Measurements from ENCODE around the gene NXPH1. TPM values are rescaled to one million over a fixed set of nuclear protein-coding genes. Genes with fewer than 3 reads are reported as not detected.

The NXPH1 gene
- total RNA-seq, 1 experiment from 2014 or later: not detected

DNA sequence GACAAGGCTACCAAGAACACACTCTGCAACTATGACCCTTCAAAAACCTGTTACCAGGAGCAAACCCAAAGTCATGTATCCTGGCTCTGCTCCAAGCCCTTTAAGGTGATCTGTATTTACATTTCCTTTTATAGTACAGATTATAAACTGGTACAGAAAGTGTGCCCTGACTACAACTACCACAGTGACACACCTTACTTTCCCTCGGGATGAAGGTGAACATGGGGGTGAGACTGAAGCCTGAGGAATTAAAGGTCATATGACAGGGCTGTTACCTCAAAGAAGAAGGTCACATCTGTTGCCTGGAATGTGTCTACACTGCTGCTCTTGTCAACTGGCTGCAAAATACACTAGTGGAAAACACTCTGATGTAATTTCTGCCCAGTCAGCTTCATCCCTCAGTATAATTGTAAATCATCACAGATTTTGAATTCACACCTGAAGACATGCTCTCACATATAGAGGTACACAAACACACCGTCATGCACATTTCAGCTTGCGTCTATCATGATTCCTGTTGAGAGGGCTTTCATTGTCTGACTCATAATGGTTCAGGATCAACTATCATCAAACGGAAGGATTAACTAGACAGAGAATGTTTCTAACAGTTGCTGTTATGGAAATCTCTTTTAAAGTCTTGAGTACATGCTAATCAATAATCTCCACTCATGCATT is 318.3 kb downstream of the NXPH1 start:
- CTCF ChIA-PET: no interaction called here
- no peaks in the 10 kb centered on the region for H3K36me3 Mint-ChIP-seq (ENCODE audit: insufficient read depth, unreplicated experiment)
- BruUV-seq (replicated peaks): no TSS peak

DNA sequence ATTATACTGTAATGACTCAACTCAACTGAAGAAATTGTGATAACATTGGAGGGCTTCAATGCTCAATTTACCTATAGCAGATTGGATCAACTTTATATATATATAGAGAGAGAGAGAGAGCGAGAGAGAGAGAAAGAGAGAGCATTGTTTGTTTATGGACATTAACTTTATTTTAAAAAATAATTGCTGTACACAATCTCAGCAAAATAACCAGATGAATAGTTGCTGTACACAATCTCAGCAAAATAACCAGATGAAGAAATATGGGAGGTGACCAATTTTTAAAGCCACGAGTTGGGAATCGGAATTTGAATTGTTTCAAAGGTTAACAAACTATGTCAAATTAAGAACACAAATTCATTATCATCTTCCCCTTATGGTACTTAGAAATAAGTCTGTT is 319.9 kb downstream of the NXPH1 start:
- H3K4me3 Mint-ChIP-seq (ENCODE audit: low read depth, unreplicated experiment): no peak overlapping the region
- no TSS peak for BruUV-seq (replicated peaks)
- H3K36me3 Mint-ChIP-seq (ENCODE audit: insufficient read depth, unreplicated experiment): no peaks in the 10 kb centered on the region
- CTCF ChIA-PET: no interaction called here
- TF ChIP-seq, protein P1, sequence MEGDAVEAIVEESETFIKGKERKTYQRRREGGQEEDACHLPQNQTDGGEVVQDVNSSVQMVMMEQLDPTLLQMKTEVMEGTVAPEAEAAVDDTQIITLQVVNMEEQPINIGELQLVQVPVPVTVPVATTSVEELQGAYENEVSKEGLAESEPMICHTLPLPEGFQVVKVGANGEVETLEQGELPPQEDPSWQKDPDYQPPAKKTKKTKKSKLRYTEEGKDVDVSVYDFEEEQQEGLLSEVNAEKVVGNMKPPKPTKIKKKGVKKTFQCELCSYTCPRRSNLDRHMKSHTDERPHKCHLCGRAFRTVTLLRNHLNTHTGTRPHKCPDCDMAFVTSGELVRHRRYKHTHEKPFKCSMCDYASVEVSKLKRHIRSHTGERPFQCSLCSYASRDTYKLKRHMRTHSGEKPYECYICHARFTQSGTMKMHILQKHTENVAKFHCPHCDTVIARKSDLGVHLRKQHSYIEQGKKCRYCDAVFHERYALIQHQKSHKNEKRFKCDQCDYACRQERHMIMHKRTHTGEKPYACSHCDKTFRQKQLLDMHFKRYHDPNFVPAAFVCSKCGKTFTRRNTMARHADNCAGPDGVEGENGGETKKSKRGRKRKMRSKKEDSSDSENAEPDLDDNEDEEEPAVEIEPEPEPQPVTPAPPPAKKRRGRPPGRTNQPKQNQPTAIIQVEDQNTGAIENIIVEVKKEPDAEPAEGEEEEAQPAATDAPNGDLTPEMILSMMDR (IDR thresholded peaks at IDR 0.05; ENCODE audit: unreplicated experiment): no peak
- no peak for DNase-seq
- H3K27ac Mint-ChIP-seq (ENCODE audit: unreplicated experiment): no peak overlapping the region
- H3K27me3 Mint-ChIP-seq (ENCODE audit: unreplicated experiment): no peaks in the 10 kb centered on the region
- no peaks in the 10 kb centered on the region for H3K9me3 Mint-ChIP-seq (ENCODE audit: low read depth, unreplicated experiment)
- H3K4me1 Mint-ChIP-seq (ENCODE audit: low read depth, unreplicated experiment): peaks cover 11% of the 10 kb centered on the region
- intact Hi-C loops (cut with micrococcal nuclease; ENCODE audit: unreplicated experiment): no loop called here

More for the DNA sequence above, 318.3 kb downstream of the NXPH1 start:
- Mint-ChIP-seq H3K27me3 (ENCODE audit: unreplicated experiment) (no peaks in the 10 kb centered on the region), H3K4me3 (ENCODE audit: low read depth, unreplicated experiment) (no peak overlapping the region), H3K9me3 (ENCODE audit: low read depth, unreplicated experiment) (no peaks in the 10 kb centered on the region), H3K27ac (ENCODE audit: unreplicated experiment) (no peak overlapping the region), H3K4me1 (ENCODE audit: low read depth, unreplicated experiment) (peaks cover 11% of the 10 kb centered on the region)
- peak; percentile 21 for DNase-seq
- intact Hi-C loops (cut with micrococcal nuclease; ENCODE audit: unreplicated experiment): no loop called here
- TF ChIP-seq, protein P1 (IDR thresholded peaks at IDR 0.05; ENCODE audit: unreplicated experiment): no peak

DNA sequence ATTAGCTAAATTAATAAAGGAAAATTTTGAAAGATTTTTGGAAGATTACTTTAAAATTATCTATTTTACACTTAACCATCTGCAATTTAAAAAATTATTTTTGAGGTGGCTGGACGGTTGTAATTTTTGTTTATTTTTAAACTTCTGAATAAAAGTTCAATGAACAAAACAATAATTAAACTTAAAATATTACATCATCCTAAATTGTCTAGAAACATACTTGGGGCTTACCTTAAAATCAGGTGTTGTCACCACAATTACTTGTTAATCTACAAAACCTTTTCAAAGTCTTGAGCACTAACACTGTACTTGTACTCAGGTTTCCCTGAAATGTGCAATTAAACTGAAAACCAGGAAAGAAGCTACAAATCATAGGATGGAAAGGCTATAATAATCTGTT is 328.3 kb downstream of the NXPH1 start:
- H3K4me3 Mint-ChIP-seq (ENCODE audit: low read depth, unreplicated experiment): no peak overlapping the region
- no peak for DNase-seq
- intact Hi-C loops (cut with micrococcal nuclease; ENCODE audit: unreplicated experiment): no loop called here
- no peaks in the 10 kb centered on the region for H3K9me3 Mint-ChIP-seq (ENCODE audit: low read depth, unreplicated experiment)
- H3K27me3 Mint-ChIP-seq (ENCODE audit: unreplicated experiment): no peaks in the 10 kb centered on the region
- CTCF ChIA-PET: no interaction called here
- TF ChIP-seq, protein P1 (IDR thresholded peaks at IDR 0.05; ENCODE audit: unreplicated experiment): no peak
- no peaks in the 10 kb centered on the region for H3K36me3 Mint-ChIP-seq (ENCODE audit: insufficient read depth, unreplicated experiment)
- no TSS peak for BruUV-seq (replicated peaks)
- no peak overlapping the region for H3K27ac Mint-ChIP-seq (ENCODE audit: unreplicated experiment)
- H3K4me1 Mint-ChIP-seq (ENCODE audit: low read depth, unreplicated experiment): no peaks in the 10 kb centered on the region

DNA sequence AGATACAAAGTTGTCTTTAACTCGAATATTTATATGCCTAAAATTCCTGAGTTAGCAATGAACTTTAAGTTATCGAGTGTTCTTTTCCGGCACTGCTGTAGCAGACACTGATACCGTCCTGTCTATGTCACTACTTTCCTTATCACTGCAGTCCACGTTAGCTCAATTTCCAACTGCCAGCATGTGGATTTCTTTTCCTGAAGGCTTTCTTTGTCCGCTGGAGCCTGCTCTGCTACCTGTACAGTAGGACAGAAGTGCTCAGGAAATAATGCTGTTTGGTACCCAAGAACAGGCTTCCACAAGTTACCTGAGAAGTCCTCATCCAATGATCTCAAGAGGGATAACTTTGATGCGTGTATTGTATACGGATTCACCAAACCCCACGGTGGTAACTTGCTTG is 329.4 kb downstream of the NXPH1 start:
- DNase-seq: no peak
- H3K27me3 Mint-ChIP-seq (ENCODE audit: unreplicated experiment): no peaks in the 10 kb centered on the region
- no peaks in the 10 kb centered on the region for H3K4me1 Mint-ChIP-seq (ENCODE audit: low read depth, unreplicated experiment)
- no peak overlapping the region for H3K4me3 Mint-ChIP-seq (ENCODE audit: low read depth, unreplicated experiment)
- H3K36me3 Mint-ChIP-seq (ENCODE audit: insufficient read depth, unreplicated experiment): no peaks in the 10 kb centered on the region
- intact Hi-C loops (cut with micrococcal nuclease; ENCODE audit: unreplicated experiment): no loop called here
- CTCF ChIA-PET: no interaction called here
- TF ChIP-seq, protein P1 (IDR thresholded peaks at IDR 0.05; ENCODE audit: unreplicated experiment): no peak
- no TSS peak for BruUV-seq (replicated peaks)
- H3K27ac Mint-ChIP-seq (ENCODE audit: unreplicated experiment): no peak overlapping the region
- H3K9me3 Mint-ChIP-seq (ENCODE audit: low read depth, unreplicated experiment): no peaks in the 10 kb centered on the region
